HuH-7 (cell line): ENCODE data around the gene INSRR.
A peak's percentile ranks its signal among the peaks of the same experiment; 100 is the strongest.

Experiments
- DNase-seq: peaks from one replicate; pipeline ENCODE4 v3.0.0; 2011; ENCODE audit warnings: low spot score

Gene INSRR

GRCh38 chr1:156874572-156875340, 15.8 kb upstream of the INSRR start:
- DNase-seq: no peak

DNA sequence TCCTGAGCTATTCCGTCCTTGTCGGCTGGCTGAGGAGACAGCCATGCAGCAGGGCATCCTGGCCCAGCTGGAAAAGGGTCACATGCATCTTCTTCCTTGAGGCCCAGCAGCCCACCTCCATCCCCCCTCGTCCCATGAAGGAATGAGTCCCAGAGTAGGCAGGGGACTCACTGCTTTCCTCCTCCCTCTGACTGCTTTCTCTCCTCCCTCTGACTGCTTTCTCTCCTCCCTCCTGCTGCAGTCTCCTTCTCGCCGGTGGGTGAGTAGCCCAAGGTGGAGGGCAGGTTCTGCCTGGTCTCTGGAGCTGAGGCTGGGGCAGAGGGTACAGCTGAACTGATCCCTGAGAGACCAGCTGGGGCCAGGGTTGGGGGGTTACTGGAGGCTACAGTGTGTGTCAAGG, 15.2 kb upstream of the INSRR start:
- DNase-seq: no peak

GRCh38 chr1:156873659-156874058, 14.7 kb upstream of the INSRR start:
- DNase-seq: no peak

- DNase-seq: no peak
These were observed 10.5 kb upstream of the INSRR start for GRCh38 chr1:156869455-156869854.

- no peak for DNase-seq
These were observed 9.4 kb upstream of the INSRR start for GRCh38 chr1:156868341-156868740.

DNA sequence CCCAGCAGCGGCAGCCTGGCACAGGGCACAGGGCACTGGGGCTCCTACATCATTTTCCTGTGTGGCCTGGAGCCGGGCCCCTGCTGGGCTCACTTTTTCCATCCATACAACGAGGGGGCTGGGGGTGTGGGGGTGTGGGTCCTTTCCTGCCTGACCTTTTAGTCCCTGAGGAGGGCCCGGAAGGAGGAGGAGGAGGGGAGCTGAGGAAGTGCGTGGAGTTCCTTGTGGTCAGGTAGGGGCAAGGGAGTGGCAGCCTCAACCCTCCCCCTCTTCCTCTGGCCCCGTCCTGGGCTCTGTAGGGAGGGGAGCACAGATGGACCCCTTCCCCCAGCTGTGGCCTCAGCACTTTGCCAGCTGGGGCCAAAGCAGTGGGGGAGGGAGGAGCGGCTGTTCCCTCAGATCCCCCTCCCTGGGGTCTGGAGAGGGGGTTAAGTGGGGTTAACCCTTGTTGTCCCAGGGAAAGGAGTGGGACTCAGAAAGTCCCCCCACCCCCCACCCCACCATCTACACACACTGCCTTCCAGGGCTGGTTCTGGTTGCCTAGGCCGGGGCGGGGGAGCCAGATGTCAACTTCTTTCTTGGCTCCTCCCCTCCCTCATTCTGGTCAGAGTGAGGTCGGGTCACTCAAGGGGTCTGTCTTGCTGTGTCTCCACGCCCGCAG, 7.5 kb upstream of the INSRR start:
- DNase-seq: no peak

- DNase-seq: no peak
These were observed 6.9 kb upstream of the INSRR start for GRCh38 chr1:156865865-156866248.

GRCh38 chr1:156865258-156865657, 6.3 kb upstream of the INSRR start:
- no peak for DNase-seq

- DNase-seq: no peak
These were observed 5.9 kb upstream of the INSRR start for GRCh38 chr1:156864796-156865195.

GRCh38 chr1:156863631-156864030, 4.7 kb upstream of the INSRR start:
- no peak for DNase-seq

DNA sequence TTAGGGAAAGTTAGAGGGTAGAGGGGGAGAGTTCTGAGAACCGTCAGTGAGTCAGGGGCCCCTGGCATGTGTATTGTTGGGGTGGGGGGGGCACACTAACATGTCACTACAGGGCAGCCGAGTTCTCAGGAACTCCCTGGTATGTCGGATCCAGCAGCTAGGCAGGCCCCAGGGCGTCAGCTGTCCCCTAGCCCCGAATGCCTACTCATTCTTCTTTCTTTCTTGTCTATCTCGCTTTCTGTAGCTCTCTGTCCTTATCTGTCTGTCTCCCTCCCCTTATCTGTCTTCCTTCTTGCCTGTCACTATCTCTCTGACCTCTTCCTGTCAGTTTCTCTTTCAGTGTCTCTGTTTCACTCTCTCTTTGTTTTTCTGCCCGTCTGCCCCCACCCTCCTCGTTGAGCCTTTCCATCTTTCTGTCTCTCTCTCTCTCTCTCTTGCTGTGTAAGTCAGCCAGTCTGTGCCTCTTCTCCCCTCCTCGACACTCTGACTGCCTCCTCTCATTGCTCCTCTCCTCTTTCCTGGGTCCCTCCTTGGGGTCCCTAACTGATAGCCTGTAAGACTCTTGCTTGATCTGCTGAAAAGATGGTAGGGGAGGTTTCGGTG, 4.2 kb upstream of the INSRR start:
- DNase-seq: no peak

GRCh38 chr1:156862584-156862983, 3.7 kb upstream of the INSRR start:
- no peak for DNase-seq

- DNase-seq: no peak
These were observed 1.9 kb upstream of the INSRR start, which contains the start of gene NTRK1 for GRCh38 chr1:156860628-156861423. NTRK1 (plus strand) TSS chr1:156860865; CDS start chr1:156860935, 70 bp downstream.

DNA sequence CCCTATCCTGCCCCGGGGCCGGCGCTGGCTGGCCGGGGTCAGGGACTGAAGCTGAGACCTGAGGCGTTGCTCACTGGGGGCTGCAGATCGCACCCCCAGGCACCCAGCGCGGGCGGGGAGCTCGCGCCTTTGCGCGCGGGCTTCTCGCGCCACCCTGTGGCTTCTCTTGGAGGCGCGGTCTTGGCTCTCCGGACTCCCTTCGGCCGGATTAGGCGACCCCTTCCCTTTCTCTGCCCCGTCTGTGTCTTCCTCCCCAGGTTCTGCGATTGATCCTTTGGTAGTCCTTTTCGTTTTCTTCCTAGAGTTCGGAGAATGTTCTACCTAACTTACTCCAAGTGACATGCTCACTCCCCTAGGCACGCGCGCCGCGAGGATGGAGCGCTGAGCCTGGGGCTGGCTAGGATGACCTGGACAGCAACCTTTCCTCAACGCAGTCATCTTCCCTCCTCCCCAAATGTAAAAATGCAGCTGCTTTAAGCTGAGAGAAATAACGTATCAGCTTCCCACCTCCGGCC, 1.3 kb upstream of the INSRR start:
- peak; percentile 90 for DNase-seq

- peak; percentile 63 for DNase-seq
These were observed 701 bp upstream of the INSRR start for GRCh38 chr1:156859523-156860112.

DNA sequence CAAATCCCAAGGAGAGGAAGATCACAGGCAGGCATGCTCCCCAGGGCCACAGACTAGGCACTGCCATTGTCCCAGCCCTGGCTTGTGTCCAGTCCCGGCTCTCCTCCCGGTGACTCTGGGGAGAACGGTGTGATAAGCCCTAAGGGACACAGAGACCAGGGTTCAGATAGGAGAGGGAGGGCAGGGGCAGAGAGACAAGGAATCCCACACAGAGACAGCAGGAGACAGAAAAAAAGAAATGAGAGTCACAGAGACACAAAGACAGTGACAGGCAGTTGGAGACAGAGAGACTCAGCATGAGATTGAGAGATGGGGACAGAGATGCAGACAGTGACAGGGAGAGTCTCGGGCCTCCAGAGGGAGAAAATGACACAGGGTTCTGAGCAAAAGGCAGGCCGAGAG, 361 bp downstream of the INSRR start:
- no peak for DNase-seq

DNA sequence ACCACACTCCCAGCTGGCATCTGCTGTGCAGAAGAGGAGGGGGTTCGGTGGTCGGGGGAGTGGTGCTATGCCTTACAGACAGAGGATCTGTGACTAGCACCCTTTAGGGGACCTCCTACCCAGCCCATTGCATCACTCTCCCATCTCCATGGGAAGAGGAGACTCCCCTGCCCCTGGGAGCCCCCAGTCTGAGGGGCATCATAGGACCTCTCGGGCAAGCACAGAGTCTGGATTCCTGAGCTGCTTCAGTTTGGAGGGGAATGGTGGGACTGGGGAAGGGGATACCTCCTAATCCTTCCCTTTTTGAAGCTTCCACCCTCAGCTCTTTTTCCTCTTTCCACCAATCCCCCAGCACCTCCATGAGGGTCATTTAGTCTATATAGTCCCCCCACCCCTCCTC, 1.4 kb downstream of the INSRR start:
- DNase-seq: no peak

GRCh38 chr1:156856282-156856785, 2.6 kb downstream of the INSRR start:
- no peak for DNase-seq

DNA sequence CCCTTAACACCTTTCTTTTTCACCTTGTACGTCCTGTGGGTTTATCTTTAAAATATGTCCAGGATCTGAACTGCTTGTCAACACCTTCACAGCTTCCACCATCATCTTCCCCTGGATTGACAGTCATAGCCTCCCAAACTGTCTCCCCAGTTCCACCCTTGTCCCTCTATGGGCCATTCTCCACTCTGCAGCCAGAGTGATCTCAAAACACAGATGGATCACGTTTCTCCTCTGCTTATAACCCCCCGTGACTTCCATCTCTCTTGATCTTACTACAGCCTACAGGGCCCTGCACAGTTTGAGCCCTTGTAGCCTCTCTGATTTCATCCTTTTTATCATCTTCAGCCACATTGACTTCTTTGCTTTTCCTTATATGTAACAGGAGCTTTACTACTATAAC, 4.3 kb downstream of the INSRR start:
- no peak for DNase-seq

DNA sequence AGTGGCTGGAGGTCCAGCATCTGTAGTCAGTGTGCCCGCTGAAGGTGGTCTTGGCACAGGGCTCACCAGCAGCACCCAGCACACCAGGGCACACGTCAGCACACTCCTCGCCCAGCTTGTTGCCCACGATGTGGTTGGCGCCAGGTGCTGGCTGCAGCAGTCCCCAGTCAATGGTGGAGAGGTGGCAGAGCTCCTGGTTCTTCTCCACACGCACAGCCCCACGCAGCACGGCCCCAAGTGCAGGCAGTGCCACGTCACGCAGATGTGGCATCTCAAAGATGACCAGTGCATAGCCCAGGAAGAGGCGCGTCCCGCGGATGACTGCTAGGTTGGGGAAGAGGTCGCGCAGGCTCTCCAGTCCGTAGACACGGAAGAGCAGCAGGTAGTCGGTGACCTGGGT, 5.2 kb downstream of the INSRR start:
- DNase-seq: no peak

DNA sequence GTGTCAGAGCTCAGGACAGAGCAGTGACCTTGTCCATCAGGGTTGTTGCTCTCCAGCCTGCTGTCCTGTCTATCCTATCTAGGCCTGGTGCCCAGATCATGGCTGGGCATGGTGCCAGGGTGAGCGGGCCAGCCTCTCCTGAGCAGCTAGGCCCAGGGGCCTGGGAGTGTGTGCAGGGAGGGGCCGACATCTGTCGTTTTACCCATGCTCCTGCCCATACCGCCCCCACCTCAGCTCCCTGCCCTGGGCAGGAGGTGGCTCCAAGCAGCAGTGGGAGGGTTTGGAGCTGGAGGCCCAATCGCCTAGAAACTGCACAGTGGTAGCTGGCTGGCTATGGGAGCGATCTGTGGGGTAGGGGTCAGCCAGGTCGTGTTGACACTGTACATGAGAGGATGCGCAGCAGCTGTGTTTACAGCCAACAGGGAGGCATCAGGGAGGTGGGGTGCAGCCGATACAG, 6.5 kb downstream of the INSRR start:
- DNase-seq: no peak
